HTERT RPE-1 (cell line): ENCODE results near the gene ZNF256.
"Not testable (repeated sequence)": the region's sequence is repeated elsewhere in the genome, so short reads cannot be mapped to it uniquely, and the experiment has no call there.

Source experiments
- in situ Hi-C: fragments of 300-500 bp; cut with MboI; formaldehyde crosslinking; loops from 4 replicates; pipeline ENCODE4 v1.14.3; 2020; ENCODE audit warnings: low sequenced_read_pairs

ZNF256 gene

GRCh38 chr19:57947419-57948134 lies at the start of gene ZNF256:
Gene ZNF256, minus strand, starts transcription at chr19:57947706. Its CDS starts 232 bp downstream, at chr19:57947474.
- in situ Hi-C loops: no loop called here

- in situ Hi-C loops: no loop called here
These were observed 45.3 kb upstream of the ZNF256 start for GRCh38 chr19:57992841-57993240.

GRCh38 chr19:57978586-57979289 lies 31.2 kb upstream of the ZNF256 start:
- in situ Hi-C loops: no loop called here

GRCh38 chr19:57974434-57974833 lies 26.9 kb upstream of the ZNF256 start, which contains the start of gene C19orf18:
Gene C19orf18, minus strand, starts transcription at chr19:57974534. Its CDS starts 102 bp downstream, at chr19:57974432.
- in situ Hi-C loops: no loop called here

GRCh38 chr19:57964761-57965160 lies 17.3 kb upstream of the ZNF256 start:
- in situ Hi-C loops: no loop called here

GRCh38 chr19:57961785-57962184 lies 14.3 kb upstream of the ZNF256 start:
- in situ Hi-C loops: no loop called here

GRCh38 chr19:57954996-57955395 lies 7.5 kb upstream of the ZNF256 start:
- in situ Hi-C loops: no loop called here

GRCh38 chr19:57949702-57950101 lies 2.2 kb upstream of the ZNF256 start:
- in situ Hi-C loops: no loop called here

- in situ Hi-C loops: no loop called here
These were observed 1.8 kb upstream of the ZNF256 start for GRCh38 chr19:57949296-57949695.

GRCh38 chr19:57947088-57947418 lies 453 bp downstream of the ZNF256 start:
- in situ Hi-C loops: no loop called here

- in situ Hi-C loops: no loop called here
These were observed 1.2 kb downstream of the ZNF256 start for GRCh38 chr19:57946316-57946715.

- in situ Hi-C loops: no loop called here
These were observed 5.9 kb downstream of the ZNF256 start for GRCh38 chr19:57941593-57941992.

- in situ Hi-C loops: no loop called here
These were observed 11.8 kb downstream of the ZNF256 start for GRCh38 chr19:57935731-57936130.

GRCh38 chr19:57934820-57935665 lies 12.5 kb downstream of the ZNF256 start, which contains the start of gene ZNF418:
Gene ZNF418, minus strand, starts transcription at chr19:57935402. Its CDS starts 1,580 bp downstream, at chr19:57933822.
- in situ Hi-C loops: no loop called here

GRCh38 chr19:57927587-57927986 lies 19.9 kb downstream of the ZNF256 start:
- in situ Hi-C loops: no loop called here

GRCh38 chr19:57916168-57916995 lies 31.1 kb downstream of the ZNF256 start, which contains the start of gene ZNF417:
Gene ZNF417, minus strand, starts transcription at chr19:57916592. Its CDS starts 181 bp downstream, at chr19:57916411.
- in situ Hi-C loops: not testable (repeated sequence)

GRCh38 chr19:57914531-57914930 lies 33.0 kb downstream of the ZNF256 start:
- in situ Hi-C loops: no loop called here

- in situ Hi-C loops: no loop called here
These were observed 40.1 kb downstream of the ZNF256 start for GRCh38 chr19:57907394-57907793.

GRCh38 chr19:57905258-57905657 lies 42.2 kb downstream of the ZNF256 start:
- in situ Hi-C loops: no loop called here

GRCh38 chr19:57903618-57904184 lies 43.8 kb downstream of the ZNF256 start:
- in situ Hi-C loops: no loop called here
